T47D (cell line): ENCODE measurements around the gene LPIN1.
A peak's percentile ranks its signal among the peaks of the same experiment; 100 is the strongest.
"Not testable (repeated sequence)": the region's sequence is repeated elsewhere in the genome, so short reads cannot be mapped to it uniquely, and the experiment has no call there.

Source experiments
- DNase-seq, 2 experiments: peaks; one replicate each; pipeline versions ENCODE4 v3.0.0 to v3.0.0-alpha.2; 2011 to 2012; ENCODE audit warnings: low read depth in 1 of 2, low spot score in 1 of 2
- JUND ChIP-seq: IDR thresholded peaks from 2 replicates; pipeline ENCODE4 v1.6.1; 2012; ENCODE audit warnings: low read depth
- in situ Hi-C: cut with HindIII; loops from 2 replicates; pipeline ENCODE4 v1.10.0; 2016; ENCODE audit warnings: low sequenced_read_pairs, low pct_unique_long_range_greater_than_20kb

Gene LPIN1

DNA sequence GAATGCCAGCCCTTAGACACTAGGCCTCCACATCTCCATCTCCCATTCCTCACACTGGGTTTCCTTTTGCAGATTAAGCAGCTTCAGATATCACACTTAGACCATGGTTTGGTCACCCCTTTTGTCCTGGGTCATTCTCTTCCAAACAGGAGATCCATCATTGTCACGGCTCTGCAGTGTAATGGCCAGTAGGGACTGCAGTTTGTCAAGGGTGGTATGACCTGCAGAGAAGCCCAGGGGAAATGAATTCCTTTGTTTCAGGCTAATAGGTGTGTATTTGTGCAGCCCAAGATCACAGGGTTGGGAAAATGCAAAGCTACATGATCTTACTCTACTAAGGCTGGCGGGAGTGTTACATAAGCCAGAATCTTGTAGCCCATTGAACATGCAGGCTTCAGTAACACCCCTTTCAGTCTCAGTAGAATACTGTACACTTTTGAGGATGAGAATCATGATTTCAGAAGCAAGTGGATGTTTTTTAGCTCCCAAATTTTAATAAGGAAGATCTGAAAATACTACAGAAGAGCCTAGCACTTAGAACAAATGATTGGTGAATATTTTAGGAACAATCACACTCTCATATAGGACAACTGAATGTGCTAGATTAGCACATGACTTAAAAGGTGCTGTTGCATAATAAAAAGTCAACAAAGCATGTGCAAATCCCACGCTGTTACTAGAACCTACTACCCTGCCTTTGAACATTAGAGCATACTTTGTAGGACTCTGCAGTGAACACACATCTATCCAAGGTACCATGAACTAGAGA lies 24.0 kb upstream of the LPIN1 start:
- TF ChIP-seq JUND: no peak
- in situ Hi-C loops: no loop called here

DNA sequence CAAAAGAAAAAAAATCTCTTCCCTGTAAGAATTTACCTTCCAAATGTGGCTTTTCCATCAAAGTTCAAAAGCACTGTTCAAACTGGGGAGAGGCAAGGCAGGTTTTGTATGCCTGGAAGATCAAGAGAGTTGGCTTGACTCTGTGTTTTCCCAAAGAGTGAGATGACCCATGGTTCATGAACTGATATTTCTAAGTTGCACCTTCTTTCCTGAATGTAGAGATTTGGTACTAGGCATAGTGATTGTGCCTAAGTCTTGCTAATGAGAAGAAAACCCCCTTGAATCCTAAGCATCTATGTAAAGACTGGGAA lies 23.4 kb upstream of the LPIN1 start:
- no peak for DNase-seq
- no peak for TF ChIP-seq JUND
- in situ Hi-C loops: no loop called here

More for the DNA sequence above, 24.0 kb upstream of the LPIN1 start:
- no peak for DNase-seq

DNA sequence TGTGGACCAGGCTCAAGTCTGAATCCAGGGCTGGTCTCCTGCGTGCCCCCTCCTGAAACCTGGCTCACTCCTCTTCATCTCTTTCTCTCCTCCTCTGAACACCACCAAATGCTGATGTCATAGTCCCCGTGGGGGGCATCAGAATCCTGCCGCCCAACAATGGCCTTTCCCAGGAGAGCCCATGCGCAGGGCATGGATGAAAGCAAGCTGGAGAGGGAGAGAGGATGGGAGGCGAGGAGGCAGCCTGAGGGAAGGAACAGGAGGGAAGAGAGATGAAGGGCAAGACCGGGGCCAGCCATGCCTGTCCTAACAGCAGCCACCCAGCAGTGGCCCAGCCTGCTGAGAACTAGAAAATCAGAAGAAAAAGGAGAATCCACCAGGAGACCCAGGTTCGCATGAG lies 22.3 kb upstream of the LPIN1 start:
- DNase-seq: no peak
- in situ Hi-C loops: no loop called here
- no peak for TF ChIP-seq JUND

DNA sequence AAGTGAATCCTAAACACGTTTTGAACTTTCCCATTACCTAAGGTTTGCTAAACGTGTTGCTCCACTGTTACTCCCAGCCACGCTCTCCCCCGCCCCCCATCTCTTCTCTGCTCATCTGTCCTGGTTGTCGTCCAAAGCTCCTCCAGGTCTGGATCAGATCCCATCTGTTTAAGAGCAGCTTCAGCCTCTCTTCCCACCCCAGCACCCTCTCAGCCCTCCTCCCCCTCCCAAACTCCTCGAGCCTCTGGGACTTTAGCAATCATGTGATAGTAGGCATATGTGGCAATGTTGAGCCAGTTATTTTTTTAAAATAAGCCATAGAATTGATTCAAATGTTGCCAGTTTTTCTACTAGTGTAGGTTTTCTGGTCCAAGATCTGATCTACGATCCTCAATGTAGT lies 20.0 kb upstream of the LPIN1 start:
- no peak for TF ChIP-seq JUND
- in situ Hi-C loops: no loop called here
- no peak for DNase-seq

DNA sequence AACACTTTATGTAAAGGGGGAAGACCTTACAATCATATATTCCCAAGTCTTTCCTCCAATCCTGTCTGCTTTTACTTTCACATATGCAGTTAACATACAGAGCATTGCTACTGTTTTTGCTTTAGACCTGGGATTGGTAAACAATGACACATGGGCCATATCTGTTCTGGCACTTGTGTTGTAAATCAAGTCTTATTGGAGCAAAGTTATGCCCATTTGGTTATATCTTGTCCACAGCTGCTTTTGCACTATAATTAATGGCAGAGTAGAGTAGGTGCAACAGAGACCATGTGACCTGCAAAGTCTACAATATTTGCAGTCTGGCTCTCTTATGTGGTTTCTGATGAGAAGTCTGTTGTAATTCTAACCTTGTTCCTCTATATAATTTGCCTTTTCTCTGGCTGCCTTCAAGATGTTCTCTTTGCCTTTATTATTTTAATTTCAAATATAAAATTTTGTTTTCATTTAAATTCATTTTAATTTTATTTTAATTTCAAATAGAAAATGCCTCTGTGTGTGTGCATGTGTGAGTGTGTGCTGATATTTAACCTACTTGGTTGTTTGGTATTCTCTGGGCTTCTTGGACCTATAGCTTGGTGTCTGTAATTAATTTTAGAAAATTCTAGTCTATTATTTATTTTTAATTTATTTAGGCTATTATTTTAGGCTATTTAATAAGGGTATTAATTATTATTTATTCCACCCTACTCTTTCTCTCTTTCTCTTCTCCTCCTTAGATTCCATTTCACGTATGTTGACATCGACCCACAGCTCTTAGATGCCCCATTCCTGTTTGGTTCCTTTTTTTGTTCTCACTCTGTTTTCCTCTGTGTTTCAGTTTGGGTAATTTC lies 16.8 kb upstream of the LPIN1 start:
- TF ChIP-seq JUND: no peak
- DNase-seq: no peak
- in situ Hi-C loops: no loop called here

DNA sequence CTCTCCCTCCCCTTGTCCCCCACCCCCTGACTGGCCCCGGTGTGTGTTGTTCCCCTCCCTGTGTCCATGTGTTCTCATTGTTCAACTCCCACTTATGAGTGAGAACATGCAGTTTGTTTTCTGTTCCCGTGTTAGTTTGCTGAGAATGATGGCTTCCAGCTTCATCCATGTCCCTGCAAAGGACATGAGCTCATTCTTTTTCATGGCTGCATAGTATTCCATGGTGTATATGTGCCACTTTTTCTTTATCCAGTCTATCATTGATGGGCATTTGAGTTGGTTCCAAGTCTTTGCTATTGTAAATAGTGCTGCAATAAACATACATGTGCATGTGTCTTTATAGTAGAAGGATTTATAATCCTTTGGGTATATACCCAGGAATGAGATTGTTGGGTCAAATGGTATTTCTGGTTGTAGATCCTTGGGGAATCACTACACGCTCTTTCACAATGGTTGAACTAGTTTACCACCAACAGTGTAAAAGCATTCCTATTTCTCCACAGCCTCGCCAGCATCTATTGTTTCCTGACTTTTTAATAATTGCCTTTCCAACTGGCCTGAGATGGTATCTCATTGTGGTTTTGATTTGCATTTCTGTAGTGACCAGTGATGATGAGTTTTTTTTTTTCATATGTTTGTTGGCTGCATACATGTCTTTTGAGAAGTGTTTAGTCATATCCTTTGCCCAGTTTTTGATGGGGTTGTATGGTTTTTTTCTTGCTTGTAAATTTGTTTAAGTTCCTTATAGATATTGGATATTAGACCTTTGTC lies 15.0 kb upstream of the LPIN1 start:
- in situ Hi-C loops, DNase-seq: not testable (repeated sequence)

DNA sequence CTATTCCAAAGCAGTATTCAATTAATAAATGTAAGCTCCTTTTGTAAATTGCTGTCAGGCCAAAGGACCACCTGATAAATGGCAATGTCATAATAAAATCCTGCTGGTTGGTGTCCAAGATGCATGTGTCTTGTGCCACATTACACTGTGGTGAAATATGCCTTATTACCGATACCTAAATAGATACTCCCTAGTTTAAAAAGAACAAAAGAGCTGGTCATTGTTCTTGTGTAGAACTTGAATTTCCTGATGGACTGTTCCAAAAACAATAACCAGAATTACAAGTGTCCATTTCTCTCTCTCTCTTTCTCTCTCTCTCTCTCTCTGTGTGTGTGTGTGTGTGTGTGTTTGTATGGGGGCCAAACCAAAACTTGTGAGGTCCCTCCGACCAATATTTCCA lies 13.8 kb upstream of the LPIN1 start:
- no peak for DNase-seq
- in situ Hi-C loops: no loop called here
- no peak for TF ChIP-seq JUND

DNA sequence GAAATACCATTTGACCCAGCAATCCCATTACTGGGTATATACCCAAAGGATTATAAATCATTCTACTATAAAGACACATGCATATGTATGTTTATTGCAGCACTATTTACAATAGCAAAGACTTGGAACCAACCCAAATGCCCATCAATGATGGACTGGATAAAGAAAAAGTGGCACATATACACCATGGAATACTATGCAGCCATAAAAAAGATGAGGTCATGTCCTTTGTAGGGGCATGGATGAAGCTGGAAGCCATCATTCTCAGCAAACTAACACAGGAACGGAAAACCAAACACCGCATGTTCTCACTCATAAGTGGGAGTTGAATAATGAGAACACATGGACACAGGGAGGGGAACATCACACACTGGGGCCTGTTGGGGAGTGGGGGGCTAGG lies 8.6 kb upstream of the LPIN1 start:
- DNase-seq, in situ Hi-C loops: not testable (repeated sequence)

DNA sequence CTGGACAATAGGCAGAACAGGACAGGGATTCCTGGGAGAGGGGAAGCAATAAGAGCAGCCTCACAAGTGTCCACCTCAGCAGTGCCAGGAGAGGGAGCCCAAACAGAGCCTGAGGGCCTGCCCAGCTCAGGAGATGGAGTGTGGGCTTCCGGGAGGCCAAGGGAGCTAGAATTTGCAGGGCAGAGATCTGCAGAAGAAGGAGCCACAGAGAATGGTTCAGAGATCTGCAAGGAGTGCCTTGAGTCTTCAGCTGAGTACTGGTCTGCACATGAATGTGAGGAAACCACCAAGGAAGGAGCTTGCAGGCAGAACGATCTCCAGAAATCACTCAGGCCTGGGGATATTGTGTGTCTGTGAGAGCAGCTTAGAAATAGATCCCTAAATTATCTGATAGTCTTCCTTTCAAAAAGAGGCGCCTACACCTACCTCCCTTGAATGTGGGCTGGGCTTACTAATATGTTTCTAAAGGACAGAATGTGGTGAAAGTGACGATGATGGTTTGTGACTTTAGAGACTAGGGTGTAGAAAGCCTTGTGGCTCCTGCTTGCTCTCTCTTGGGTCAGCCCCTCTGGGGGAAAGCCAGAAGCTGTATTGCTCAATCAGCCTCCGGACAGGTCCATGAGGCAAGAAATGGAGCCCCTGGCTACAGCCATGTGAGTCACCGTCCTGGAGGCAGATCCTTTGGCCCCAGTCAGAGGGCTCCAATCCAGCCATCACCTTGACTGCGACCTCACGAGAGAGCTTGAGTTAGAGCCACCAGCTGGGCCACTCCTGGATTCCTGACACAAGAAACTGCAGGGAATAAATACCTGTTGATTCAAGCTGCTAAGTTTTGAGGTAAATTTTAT lies 7.6 kb upstream of the LPIN1 start:
- no peak for TF ChIP-seq JUND
- in situ Hi-C loops: no loop called here
- DNase-seq: peak; percentile 26 to 62

DNA sequence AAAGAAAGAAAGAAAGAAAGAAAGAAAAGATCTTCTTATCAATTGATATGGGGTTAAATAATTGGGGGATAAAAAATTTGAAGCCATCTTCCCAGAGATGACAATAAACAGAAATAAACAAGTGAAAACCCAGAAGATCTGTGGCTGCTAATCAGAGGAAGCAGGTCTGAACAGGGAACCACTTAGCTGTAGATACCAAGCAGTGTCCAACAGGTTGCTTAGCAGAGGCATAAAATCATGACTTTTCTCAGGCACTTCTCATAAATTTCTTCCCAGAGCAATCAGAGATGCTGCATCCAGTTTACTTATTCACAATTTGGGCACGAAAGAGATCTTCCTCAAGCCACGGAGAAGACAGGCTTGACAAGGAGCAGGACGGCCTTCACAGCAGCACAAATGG lies 5.7 kb upstream of the LPIN1 start:
- in situ Hi-C loops: no loop called here
- no peak for TF ChIP-seq JUND
- no peak for DNase-seq

DNA sequence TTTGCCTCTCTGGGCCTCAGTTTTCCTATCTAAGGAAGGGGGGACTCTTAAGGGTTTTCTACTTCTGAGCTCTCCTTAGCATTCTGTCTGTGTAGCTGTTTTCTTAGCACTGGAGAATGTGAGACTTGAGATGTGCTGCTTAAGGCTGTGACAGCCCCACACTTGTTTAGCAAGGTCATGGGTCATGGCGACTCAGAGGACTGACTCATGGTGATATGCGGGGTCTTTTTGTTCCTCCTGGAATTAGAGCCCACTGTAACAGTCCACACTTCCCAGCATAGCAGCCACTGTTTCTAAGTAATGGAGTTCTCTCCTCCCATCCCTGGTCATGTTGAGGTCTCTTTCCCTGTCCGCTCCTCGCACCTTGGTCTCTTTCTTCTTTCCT lies 4.1 kb upstream of the LPIN1 start:
- in situ Hi-C loops: no loop called here

DNA sequence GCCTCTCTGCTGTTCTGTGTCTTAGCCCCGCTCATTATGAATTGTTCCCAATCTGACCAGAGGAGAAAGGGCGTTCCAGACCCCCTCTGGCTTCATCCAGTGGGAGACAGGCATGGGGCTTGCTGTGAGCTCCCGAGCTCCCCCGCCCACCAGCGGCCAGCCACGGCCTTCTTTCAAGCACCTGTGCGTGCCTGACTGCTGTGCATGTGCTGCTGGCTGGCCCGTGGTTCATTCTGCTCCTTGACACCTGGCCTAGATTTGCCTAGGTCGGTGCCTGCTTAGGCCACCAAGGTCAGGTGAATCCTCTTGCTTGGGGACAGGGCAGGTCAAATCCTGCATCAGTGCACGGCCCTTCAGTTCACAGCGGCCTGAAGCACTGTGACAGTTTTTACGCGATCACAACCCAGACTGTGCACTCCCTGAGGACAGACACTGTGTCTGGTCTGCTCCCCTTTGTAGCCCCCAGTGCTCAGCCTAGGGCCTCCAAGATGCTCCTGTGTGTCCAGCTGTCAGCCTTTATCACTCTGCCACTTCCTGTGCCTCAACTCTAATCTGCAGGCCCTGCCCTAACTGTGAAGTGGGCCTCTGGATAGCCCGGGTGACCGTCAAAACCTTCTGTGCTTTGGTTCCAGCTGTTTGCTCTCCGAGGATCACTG lies 3.6 kb upstream of the LPIN1 start:
- no peak for DNase-seq
- TF ChIP-seq JUND: no peak
- in situ Hi-C loops: no loop called here

More for the DNA sequence above, 4.1 kb upstream of the LPIN1 start:
- DNase-seq: no peak
- TF ChIP-seq JUND: no peak
